GM19372 (cell line): ENCODE results near the gene RERE.

Source experiments
- ATAC-seq: cut with Tn5 transposase; IDR thresholded peaks from one replicate; pipeline ENCODE4 v1.9.1; 2021; ENCODE audit warnings: mild to moderate bottlenecking, low read depth, moderate library complexity; ENCODE audit not compliant: unreplicated experiment

RERE gene

DNA sequence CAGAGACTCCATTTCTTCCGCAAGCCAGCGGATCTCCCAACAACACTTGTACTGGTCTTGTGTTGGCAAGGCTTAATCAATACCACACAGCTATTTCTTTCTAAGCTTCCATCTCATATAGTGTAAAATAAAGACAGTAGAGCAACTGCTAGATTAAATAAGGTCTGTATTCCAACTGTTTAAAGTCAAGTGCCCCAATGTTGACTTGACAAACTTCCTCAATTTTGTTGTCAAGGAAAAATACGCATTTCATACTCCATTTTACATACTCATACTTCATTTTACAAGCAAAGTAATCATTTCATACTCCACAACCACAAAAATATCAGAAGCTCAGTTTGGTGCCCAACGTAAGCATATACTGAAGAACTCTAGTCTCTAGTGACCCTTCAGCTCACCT is 143.0 kb downstream of the RERE start:
- ATAC-seq: no peak

GRCh38 chr1:8671306-8671917 is 146.0 kb downstream of the RERE start:
- no peak for ATAC-seq

GRCh38 chr1:8670371-8670818 is 147.0 kb downstream of the RERE start:
- ATAC-seq: no peak

GRCh38 chr1:8669606-8670335 is 147.7 kb downstream of the RERE start:
- ATAC-seq: no peak

GRCh38 chr1:8667869-8668594 is 149.4 kb downstream of the RERE start:
- ATAC-seq: no peak

DNA sequence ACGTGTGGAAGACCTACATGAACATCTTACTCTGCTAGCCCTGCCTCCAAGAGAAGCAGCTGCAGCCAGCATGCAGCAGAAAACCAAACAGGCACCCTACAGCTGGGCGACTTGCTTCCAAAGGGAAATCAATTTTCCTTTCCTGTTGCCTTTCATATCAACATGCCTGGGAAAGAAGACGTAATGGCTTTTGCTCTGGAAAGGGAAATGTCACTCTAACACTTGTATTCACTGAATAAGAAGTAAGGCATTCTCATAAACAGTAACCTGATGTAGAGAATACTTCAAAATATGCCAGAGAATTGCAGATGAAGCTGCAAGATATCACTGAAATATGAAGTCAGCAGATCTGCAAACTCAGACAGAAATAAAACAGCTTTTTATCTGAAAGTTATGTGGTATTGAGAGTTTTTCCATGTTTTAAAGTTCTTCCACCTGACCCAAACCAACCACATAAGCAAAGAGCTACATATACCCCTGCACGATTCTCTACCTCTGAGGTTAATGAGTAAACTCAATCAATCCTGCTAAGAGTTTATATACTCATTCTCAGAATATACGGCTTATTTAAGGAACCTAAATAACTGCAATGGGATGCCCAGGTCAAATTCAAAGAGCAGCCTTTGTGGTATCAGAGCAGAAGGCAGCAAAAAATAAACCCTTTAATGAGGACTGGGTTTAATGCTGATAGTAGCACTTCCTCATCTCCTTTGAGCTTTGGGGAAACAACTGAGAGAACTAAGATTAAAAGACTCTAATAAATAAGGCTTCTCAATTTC is 150.9 kb downstream of the RERE start:
- no peak for ATAC-seq

DNA sequence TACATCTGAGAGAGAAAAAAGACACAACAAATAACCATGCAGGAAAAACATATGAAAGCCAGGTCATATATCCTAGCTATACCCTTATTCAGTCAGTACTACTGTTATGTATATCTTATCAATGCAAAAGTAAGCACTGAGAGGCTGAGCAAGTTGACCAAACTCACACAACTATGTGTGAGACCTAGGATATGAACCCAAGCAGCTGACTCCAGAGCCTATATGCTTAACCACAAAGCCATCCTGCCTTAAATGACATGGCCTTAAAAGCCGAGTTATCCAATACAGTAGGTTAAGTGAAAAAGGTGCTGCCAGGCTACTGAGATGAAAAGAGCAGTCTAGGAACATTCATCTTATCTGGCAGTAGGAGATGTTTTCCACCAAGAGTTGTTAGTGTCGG is 151.6 kb downstream of the RERE start:
- no peak for ATAC-seq

DNA sequence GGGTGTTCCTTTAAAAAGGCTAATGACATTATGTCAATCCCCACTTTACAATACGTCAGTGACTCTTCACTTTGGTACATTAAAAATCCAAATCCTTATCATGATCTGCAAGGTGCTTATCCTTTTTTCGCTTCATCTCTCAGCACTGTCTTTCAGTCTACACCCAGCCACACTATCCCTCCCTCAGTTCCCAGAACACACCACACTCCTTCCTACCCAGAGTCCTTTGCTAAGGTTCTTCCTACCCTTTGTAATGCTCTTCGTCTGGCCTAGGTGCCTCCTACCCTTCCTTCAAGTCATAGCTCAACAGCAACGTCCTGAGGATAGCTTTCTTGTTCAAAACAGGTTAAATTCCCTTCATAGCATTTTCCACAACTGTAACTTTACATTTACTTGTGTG is 152.6 kb downstream of the RERE start:
- no peak for ATAC-seq

DNA sequence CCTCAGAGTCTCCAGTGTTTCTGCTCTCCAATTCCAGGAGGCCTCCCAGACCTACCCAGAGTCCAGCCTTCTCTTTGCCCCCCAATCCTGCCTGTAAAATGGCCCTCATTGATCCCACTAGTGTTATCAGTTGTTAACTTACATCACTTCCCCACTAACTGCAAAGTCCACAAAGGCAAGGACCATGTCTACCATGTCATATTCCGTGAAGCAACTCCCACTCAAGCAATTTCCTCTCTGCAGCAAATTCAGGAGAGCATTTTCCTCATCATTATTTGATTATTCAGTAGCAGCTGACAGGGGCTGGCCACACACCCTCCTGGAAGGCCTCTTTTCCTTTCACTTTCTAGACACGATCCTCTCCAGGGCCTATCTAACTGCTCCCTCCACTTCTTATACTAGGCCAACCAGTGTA is 153.5 kb downstream of the RERE start:
- no peak for ATAC-seq

DNA sequence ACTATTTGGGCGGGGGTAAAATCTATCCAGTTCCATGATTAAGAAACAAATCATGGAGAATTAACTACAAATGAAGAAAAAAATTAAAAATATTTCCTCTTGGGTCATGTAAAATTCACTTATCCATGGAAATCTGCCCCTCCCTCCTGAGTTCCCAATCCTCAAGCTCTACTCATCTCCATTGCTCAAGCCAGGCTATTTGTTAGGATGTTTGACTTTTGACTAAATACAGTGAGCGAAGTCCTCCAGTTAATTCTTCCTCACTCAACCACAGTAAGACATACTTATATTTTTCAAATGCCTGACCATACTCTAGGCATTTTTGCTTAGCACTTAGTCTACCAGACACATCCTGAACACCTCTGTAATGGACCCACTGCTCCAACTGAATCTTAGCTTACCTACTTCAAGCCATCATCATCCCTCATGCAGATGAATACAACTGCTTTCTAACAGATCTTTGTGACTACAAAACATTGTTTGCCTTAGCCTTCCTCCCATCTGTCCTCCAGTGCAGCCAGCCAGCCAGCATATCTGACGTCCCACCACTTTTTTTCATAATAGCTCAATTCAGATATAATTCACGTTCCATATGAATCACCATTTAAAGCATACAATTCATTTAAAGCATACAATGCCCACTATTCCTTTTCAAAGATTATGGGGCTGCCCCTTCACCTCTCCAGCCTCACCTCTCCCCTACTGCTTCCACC is 154.2 kb downstream of the RERE start:
- ATAC-seq: no peak

GRCh38 chr1:8662380-8663072 is 154.9 kb downstream of the RERE start:
- no peak for ATAC-seq

GRCh38 chr1:8661185-8662110 is 156.0 kb downstream of the RERE start:
- no peak for ATAC-seq

- no peak for ATAC-seq
These were observed 157.0 kb downstream of the RERE start for GRCh38 chr1:8660411-8660828.

- no peak for ATAC-seq
These were observed 157.8 kb downstream of the RERE start for GRCh38 chr1:8659593-8659992.

GRCh38 chr1:8653878-8654277 is 163.6 kb downstream of the RERE start:
- ATAC-seq: no peak

DNA sequence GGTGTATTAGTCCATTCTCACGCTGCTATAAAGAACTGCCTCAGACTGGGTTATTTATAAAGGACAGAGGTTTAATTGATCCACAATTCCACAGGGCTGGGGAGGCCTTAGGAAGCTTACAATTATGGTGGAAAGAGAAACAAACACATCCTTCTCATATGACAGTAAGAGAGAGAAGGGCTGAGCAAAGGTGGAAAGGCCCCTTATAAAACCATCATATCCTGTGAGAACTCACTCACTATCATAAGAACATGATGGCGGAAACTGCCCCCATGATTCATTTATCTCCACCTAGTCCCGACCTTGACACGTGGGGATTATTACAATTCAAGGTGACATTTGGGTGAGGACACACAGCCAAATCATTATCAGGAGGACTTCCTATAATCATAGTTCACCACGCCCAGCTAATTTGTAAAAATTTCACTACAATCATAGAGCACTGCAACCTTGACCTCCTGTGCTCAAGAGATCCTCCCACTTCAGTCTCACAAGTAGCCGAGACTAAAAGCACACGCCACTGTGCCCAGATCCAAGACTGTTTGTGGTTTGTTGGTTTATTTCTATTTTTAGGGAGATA is 164.9 kb downstream of the RERE start:
- ATAC-seq: no peak

GRCh38 chr1:8651962-8652361 is 165.5 kb downstream of the RERE start:
- ATAC-seq: no peak

DNA sequence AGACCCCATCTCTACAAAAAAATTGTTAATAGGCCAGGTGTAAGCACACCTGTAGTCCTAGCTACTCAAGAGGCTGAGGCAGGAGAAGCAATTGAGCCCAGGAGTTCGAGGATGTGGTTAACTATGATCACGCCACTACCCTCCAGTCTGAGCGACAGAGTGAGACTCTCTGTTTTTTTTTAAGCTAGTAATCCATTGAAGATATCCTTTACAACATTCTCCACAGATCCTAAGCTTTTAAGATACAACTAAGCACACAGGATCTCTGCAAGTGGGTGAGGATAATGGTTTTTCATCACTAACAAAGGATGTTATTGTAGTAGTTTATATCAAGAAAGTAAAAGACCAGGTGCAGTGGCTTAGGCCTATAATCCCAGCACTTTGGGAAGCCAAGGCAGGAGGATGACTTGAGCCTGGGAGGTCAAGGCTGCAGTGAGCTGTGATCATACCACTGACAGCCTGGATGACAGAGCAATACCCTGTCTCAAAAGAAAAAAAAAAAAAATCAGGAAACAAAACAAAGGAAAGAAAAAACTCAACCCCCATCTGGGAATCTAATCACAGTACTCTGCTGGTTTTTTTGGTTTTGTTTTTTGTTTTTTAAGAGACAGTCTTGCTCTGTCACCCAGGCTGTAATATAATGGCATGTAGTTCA is 166.1 kb downstream of the RERE start:
- no peak for ATAC-seq
